ENCODE measurements around the gene SPDYE4. TPM values are rescaled to one million over a fixed set of nuclear protein-coding genes. Genes with fewer than 3 reads are reported as not detected.

SPDYE4 gene
- total RNA-seq, 1 donor from 2014 or later, result not detected

Other genes starting within 250 kb of the SPDYE4 start
- 45.6 TPM for gene MYH10, start 127.8 kb downstream of the SPDYE4 start, total RNA-seq
- gene CCDC42, start 13.7 kb downstream of the SPDYE4 start, total RNA-seq, result not detected
- gene MFSD6L, start 40.8 kb upstream of the SPDYE4 start, total RNA-seq, result not detected
- 1.00 TPM for gene PIK3R6, start 109.1 kb upstream of the SPDYE4 start, total RNA-seq
- gene PIK3R5, start 207.2 kb upstream of the SPDYE4 start, total RNA-seq, result 2.0 TPM